Subcutaneous adipose tissue (tissue), 4 donors: ENCODE data around the gene FUT7. TPM values are rescaled to one million over a fixed set of nuclear protein-coding genes. Genes with fewer than 3 reads are reported as not detected.

ENCODE experiments used
- total RNA-seq, 4 donors: library from RNA; depleted of rRNA; stranded (reverse); fragments of >200 nt; gene quantifications; one replicate each; pipeline ENCODE4 v1.1.0, GENCODE V29; 2016
- TF ChIP-seq, protein P1 (sequence below): fragments of 450-650 bp; IDR thresholded peaks from one replicate; pipeline ENCODE4 v1.5.1; 2016; ENCODE audit warnings: low read depth, mild to moderate bottlenecking, control low read depth, antibody characterized with exemption, moderate library complexity

The FUT7 gene, protein sequence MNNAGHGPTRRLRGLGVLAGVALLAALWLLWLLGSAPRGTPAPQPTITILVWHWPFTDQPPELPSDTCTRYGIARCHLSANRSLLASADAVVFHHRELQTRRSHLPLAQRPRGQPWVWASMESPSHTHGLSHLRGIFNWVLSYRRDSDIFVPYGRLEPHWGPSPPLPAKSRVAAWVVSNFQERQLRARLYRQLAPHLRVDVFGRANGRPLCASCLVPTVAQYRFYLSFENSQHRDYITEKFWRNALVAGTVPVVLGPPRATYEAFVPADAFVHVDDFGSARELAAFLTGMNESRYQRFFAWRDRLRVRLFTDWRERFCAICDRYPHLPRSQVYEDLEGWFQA
- total RNA-seq: under 1 TPM in 2 of 4 donors, not detected in 2; 0.22 to 0.34 TPM

DNA sequence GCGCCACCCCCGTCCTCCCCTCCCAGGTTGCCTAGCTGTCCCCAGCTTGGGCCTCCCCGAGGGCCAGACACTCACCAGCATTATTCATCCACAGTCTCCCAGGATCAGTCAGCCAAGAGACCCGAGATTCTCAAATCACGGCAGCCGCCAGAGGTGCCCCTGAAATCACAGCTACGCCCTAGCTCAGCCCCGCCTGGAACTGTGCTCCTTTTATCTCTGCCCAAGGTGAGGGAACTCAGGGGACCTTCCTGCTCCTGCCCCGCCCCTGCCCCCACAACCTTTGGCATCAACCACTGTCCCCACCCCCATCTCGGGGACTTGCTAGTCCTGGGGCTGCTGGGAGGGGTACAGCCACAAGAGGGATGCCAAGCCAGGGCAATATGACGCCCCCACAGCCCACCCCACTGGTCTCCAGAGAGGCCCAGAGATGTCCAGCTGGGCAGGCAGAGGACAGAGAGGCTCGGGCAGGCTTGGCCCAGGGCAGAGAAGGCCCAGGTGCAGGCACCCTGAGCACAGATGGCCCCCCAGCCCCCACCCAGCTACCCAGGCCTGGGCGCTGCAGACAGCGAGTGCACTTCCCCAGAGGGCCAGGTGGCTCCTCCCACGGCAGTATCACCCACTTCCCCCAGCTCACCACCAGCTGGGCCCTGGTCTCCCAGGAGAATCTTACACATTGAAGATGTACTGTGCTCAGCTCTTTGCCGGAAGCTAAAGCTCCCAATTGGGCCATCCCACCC, at the start of gene FUT7:
FUT7 (minus strand) TSS at position 185 of the 737 bp plus-strand sequence; CDS start at position 88, 97 bp downstream.
- TF ChIP-seq, protein P1, sequence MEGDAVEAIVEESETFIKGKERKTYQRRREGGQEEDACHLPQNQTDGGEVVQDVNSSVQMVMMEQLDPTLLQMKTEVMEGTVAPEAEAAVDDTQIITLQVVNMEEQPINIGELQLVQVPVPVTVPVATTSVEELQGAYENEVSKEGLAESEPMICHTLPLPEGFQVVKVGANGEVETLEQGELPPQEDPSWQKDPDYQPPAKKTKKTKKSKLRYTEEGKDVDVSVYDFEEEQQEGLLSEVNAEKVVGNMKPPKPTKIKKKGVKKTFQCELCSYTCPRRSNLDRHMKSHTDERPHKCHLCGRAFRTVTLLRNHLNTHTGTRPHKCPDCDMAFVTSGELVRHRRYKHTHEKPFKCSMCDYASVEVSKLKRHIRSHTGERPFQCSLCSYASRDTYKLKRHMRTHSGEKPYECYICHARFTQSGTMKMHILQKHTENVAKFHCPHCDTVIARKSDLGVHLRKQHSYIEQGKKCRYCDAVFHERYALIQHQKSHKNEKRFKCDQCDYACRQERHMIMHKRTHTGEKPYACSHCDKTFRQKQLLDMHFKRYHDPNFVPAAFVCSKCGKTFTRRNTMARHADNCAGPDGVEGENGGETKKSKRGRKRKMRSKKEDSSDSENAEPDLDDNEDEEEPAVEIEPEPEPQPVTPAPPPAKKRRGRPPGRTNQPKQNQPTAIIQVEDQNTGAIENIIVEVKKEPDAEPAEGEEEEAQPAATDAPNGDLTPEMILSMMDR: no peak

DNA sequence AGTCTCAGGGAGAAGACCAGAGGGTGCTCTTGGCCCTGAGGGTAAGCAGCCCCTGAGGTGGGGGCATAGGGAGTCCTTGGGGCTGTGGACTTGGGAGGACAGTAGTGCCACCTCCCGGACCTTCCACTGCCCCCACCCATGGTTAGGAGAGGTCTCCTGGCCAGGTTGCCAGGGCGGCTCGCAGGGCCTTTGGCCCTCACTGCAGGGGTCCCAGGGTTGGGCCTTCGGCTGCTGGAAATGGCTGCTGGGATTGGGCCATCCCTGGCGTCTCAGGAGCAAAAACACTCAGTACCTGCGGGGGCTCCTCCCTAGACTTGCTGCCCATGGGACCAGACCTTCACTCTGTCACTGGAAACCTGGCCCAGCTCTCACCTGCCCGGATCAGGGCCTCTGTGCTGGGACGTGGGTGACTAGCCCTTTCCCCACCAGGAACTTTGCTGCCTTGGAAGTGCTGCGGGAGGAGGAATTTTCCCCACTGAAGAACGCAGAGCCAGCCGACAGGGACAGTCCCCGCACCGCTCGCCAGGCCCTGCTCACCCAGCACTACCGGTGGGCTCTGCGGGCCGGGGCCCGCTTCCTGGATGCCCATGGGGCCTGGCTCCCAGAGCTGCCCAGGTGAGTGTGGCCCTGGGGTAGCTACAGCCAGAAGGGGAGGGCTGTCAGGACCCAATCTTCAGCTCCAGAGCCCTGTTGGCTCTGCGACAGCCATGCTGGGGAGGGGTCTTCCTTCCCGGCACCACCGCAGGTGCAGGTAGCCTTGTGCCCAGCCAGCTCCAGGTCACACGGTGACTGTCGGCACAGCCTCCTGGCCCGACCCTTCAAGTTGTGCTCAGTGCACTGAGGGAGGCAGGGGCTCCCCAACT, 48.6 kb upstream of the FUT7 start:
- TF ChIP-seq, protein P1: no peak

DNA sequence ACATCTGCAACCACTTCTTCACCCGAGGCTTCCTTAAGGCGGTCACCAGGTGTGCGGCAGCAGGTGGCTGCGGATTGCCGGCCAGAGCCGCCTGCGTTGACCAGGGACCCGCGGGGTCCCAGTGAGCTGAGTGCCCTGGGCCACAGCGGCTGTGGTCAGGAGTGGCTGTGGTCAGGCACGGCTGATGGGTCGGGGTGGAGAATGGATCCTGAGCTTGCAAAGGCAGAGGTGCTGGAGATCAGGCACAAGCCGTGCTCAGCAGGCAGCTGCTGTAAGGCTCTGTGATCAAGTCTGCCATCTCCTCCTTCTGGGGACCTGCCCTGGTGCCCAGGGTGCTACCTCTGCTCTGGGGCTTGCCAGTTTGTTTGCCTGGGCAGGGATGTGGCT, 47.5 kb upstream of the FUT7 start:
- TF ChIP-seq, protein P1: no peak

DNA sequence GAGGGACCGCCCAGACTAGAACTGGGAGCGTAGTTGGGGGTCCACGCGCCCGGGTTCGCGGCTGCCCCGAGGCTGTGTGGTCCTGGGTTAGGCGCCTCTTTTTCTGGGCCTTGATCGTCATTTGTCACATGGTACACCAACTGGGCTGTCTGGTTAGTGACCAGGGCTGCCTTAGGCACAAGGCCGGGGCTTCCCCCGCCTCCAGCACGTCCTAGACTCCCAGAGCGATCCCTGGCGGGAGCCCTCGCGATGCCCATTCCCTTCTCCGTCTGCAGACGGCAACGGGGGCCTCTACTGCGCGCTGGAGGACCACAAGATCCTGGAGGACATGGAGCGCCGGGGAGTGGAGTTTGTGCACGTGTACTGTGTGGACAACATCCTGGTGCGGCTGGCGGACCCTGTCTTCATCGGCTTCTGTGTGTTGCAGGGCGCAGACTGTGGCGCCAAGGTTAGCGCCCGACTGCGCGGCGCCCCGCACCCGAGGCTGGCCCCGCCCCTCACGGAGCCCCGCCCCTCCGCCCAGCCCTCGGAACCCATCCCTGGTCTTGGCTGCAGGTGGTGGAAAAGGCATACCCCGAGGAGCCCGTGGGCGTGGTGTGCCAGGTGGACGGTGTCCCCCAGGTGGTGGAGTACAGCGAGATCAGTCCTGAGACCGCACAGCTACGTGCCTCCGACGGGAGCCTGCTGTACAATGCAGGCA, 47.0 kb upstream of the FUT7 start:
- TF ChIP-seq, protein P1: no peak

DNA sequence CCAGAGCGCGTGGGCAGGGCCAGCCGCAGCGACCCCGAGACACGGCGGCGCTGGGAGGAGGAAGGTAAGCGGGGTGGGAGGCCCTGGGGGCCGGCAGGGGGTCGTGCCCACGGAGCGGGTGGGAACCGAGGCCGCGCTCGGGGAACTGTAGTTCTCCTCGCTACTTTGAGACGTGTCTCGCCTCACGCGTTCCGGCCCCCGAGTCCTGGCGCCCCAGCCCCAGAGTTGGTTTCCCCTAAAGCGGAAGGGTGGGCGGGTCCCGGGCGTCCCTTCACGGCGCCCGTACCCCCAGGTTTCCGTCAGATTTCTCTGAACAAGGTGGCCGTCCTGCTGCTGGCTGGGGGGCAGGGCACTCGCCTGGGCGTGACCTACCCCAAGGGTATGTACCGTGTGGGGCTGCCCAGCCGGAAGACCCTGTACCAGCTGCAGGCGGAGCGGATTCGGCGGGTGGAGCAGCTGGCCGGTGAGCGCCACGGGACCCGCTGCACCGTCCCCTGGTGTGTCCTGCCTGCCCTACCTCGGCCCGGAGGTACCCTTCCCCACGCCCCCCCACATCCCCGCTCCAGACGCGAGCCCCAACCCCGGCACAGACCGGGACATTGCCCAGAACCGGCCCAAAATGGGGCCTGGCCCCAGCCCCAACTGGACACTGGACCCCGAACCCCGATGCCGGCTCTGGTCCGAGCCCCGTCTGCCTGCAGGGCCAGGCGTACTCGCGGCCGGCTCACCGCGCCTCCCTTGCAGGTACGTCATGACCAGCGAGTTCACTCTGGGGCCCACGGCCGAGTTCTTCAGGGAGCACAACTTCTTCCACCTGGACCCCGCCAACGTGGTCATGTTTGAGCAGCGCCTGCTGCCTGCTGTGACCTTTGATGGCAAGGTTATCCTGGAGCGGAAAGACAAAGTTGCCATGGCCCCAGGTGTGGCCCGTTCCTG, 46.1 kb upstream of the FUT7 start:
- TF ChIP-seq, protein P1: no peak
